Measurements from ENCODE around the gene SH2D3C.

SH2D3C gene

DNA sequence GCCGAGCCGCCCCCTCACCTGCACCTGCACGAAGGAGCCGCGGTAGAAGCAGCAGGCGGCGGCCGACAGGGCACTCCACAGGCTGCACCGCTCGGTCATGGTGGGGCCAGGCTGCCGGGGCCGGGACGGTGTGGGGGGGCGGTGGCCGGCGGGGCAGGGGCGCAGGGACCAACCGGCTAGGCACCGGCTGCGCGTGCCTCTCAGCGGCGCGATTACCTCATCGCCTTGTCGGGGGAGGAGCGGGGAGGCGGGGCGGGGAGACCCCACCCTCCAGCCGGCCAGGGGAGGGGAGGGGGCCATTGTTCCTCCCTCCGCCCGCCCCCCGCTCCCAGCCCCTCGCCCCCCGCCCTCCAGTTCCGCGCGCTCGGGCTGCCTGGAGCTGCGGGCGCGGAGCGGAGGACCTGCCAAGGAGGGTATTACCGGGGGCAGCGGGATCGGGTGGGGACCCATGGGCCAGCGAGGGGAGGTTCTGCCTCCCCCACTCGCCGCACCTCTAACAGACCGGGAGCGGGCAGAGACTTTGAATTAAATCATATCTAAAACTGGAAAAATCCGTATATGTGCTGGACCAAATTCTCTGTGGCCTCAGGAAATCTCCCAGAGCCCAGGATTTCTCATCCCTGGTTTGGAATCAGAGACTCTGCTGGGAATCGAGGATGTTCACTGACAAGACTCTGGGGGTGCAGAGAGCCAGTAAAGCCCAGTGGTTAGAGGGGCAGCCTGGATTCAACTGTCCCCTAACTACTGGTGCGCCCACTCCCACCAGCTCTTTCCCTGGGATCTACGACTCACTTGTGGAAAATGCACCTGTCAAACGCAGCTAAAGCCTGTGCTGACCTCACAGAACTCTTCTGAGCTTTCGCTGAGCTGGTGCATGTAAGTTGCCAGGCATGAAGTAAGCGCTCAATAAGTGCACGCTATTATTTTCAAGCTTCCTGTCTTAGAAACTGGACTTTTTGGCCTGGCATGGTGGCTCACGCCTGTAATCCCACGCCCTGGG, 23.1 kb downstream of the SH2D3C start:
- no peak overlapping the region for H3K4me3 Mint-ChIP-seq
- no peaks in the 10 kb centered on the region for H3K9me3 Mint-ChIP-seq
- H3K36me3 Mint-ChIP-seq (ENCODE audit: low read depth), result peaks cover 23% of the 10 kb centered on the region
- DNase-seq, result no peak
- peaks cover 4% of the 10 kb centered on the region for H3K4me1 Mint-ChIP-seq (ENCODE audit: low read depth)
- no peaks in the 10 kb centered on the region for H3K27me3 Mint-ChIP-seq
- no peak overlapping the region for H3K27ac Mint-ChIP-seq

DNA sequence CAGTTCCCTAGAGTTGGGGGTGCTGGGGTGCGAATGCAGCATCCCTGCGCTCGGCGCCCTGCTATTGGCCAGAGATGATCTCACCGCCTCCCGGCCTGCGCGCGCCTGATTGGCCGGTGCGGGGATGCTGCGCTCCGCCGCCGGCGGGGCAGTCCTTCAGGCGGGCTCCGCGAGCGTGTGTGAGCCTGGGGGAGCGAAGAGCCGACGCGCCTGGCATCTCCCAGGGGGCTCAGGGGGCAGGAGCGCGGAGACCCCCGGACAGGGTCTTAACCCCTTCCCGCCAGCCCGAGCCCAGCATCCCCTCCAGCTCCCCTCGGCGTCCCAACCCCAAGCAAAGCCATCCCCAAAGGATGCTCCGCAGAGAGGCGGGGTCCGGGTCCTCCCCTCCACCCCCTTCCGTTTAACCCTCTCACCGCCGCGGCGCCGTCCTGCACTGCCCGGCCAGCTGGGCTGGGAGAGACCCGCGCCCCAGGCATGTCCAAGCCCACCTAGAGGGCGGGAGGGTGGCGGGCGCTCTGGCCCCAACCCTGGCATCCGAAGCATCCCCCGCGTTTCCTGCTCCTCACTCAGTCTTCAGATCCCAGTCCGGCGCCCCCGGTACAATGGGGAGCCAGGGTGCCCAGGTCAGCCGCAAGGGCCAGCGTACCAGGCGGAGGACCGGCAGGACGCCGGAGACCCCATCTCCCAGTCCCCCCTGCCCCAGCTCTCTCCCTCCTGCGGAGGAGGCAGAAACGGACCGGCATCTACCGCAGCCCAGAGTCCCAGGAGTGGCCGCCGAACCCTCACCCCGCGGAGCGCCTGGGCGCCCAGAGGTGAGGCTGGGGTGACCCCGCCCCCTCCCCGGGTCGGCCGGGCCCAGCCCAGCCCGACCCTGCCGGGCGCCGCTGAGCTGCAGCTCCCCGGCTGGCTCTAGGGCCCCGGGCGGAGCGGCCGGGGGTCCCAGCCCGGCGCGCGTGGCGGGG, 24.1 kb downstream of the SH2D3C start:
- peaks cover 4% of the 10 kb centered on the region for H3K4me1 Mint-ChIP-seq (ENCODE audit: low read depth)
- H3K4me3 Mint-ChIP-seq, result no peak overlapping the region
- no peaks in the 10 kb centered on the region for H3K9me3 Mint-ChIP-seq
- H3K27me3 Mint-ChIP-seq, result no peaks in the 10 kb centered on the region
- DNase-seq, result no peak
- H3K27ac Mint-ChIP-seq, result no peak overlapping the region
- peaks cover 31% of the 10 kb centered on the region for H3K36me3 Mint-ChIP-seq (ENCODE audit: low read depth)

DNA sequence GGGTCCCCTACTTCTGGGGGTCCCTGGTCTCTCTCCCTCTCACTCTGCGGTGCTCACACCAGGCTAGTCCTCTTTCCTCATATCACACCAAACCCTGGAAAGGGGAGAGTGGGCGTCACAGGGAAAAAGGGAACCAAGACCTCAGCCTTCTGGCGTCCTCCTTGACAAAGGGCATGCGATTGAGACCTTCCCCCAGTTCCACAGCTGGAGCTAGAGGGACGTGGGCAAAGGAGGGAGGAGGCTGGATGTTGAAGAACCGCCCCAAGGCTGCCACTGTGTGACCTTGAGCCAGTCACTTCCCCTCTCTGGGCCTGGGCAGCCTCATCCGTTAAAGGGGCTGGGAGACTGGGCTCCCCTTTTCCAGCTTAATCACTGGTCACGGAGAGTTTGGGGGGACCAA, 24.8 kb downstream of the SH2D3C start:
- no peaks in the 10 kb centered on the region for H3K9me3 Mint-ChIP-seq
- no peak for DNase-seq
- H3K36me3 Mint-ChIP-seq (ENCODE audit: low read depth), result peaks cover 35% of the 10 kb centered on the region
- H3K27ac Mint-ChIP-seq, result no peak overlapping the region
- no peaks in the 10 kb centered on the region for H3K27me3 Mint-ChIP-seq
- peaks cover 2% of the 10 kb centered on the region for H3K4me1 Mint-ChIP-seq (ENCODE audit: low read depth)
- no peak overlapping the region for H3K4me3 Mint-ChIP-seq

DNA sequence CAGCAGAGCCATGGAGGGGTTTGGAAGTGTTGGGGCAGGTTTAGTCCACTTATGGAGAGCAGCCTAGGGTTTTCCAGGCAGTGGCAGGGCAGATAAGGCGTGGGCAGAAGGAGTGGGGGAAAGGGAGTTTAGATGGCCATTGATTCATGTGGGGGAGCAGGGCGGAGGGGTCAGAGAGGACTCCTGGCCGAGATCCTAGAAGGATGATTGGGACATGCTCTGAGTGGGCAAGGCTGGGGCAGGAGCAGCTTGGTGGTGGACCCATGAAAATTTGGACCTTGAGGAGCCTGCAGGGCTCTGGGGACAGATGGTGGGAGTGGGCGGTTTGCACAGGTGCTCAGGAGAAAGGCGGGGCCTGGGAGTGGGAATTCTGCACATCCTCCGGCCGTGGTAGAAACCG, 25.3 kb downstream of the SH2D3C start:
- peaks cover 37% of the 10 kb centered on the region for H3K36me3 Mint-ChIP-seq (ENCODE audit: low read depth)
- DNase-seq, result no peak
- peak overlapping the region; percentile 62 for H3K27ac Mint-ChIP-seq
- peaks cover 3% of the 10 kb centered on the region for H3K4me1 Mint-ChIP-seq (ENCODE audit: low read depth)
- H3K4me3 Mint-ChIP-seq, result no peak overlapping the region
- no peaks in the 10 kb centered on the region for H3K27me3 Mint-ChIP-seq
- H3K9me3 Mint-ChIP-seq, result no peaks in the 10 kb centered on the region

DNA sequence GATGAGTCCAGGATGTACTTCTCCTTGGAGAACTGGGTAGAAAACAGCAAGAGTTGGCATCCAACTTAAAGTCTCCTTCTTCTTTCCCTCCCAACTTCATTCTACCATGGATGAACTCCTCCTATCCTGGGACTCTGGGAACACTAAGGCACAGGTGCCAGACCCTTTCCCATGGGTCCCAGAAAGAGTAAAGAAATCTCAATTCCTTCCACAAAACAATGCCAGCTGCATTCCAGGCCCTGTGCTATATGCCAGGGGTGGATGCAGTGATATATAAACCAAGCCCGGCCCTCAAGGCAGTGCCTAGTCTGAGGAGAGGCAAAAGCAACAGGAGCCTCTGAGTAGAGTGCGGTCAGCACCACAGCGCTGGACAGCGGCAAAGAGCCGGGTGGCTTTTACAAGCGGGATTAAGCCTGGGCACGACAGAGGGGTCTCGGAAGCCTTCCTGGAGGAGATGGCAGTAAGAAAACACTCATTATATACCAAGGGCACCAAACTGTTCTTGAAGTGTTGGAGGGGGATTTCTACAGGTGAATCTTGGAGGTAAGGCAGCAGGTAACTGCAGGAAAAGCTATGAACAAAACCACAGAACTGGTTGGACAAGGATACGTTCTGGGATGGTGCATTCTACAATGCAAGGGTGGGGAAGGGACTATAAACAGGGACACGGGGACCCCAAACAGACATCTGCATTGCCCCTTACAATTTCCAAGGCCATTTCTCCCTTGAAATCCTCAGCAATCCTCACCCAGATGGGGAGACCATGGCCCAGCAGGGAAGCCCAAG, 27.0 kb downstream of the SH2D3C start:
- Mint-ChIP-seq H3K9me3 (no peaks in the 10 kb centered on the region), H3K4me1 (ENCODE audit: low read depth) (peaks cover 15% of the 10 kb centered on the region), H3K4me3 (no peak overlapping the region), H3K36me3 (ENCODE audit: low read depth) (peaks cover 48% of the 10 kb centered on the region), H3K27ac (no peak overlapping the region), H3K27me3 (no peaks in the 10 kb centered on the region)
- DNase-seq, result no peak

DNA sequence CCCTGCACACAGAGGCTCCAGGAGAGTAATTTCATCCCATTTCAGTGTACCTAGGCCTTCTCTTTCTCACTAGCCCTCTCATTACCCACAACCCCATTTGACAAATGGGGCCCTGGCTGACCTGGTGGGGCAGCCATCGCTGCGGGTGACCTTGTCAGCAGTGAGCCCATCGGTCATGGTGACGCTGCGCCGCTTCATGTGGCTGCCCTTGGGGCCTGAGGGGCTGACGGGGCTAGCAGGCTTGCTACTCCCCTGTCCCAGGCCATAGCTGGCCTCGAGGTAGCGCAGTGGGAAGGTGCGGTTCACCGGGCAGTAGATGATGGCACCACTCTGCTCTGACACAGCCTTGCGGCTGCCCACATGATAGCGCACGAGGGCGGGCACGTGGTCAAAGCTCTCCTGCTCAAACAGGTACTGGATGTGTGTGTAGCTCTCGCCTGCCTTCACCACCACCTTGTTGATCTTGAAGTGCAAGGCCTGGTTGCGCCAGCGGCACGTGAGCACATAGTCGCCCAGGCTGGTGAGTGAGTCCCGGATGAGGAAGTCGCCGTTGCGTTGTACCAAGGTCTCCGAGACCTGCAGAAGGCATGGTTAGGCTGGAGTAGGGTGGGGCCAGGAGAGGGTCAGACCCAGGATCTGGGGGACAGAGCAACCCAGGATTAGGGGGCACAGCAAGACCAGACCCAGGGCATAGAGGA, 29.2 kb downstream of the SH2D3C start:
- Mint-ChIP-seq H3K36me3 (ENCODE audit: low read depth) (peaks cover 60% of the 10 kb centered on the region), H3K4me3 (no peak overlapping the region), H3K9me3 (no peaks in the 10 kb centered on the region), H3K27ac (no peak overlapping the region), H3K27me3 (no peaks in the 10 kb centered on the region), H3K4me1 (ENCODE audit: low read depth) (peaks cover 15% of the 10 kb centered on the region)
- no peak for DNase-seq

DNA sequence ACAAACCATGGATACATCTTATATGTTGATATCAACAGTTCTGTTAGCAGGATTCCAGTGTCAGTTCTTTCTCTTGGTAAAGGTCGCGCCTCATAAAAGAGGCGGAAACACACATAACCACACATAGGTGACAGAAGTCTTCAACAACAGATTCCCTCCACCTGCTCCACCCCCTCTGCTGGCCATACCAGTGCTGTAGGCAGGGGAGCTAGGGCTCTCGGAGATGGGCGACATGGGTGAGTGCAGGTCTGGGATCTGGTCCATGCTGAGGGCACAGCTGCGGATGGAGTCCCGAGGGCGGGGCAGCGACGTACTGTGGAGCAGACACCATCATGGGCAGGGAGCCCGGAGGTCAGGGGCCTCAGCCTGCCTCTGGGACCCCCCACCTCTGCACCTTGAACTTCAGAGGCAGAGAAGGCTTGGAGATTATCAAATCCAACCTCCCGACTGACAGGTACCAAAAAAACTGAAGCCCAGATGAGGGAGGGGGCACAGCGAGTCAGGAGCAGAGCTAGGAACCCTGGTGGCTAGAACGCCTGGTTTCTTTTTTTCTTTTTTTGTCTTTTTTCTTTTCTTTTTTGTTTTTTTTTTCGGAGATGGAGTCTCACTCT, 31.4 kb downstream of the SH2D3C start:
- Mint-ChIP-seq H3K4me1 (ENCODE audit: low read depth) (peaks cover 13% of the 10 kb centered on the region), H3K9me3 (no peaks in the 10 kb centered on the region), H3K36me3 (ENCODE audit: low read depth) (peaks cover 68% of the 10 kb centered on the region), H3K27ac (peak overlapping the region; percentile 47), H3K4me3 (peak overlapping the region; percentile 10), H3K27me3 (no peaks in the 10 kb centered on the region)
- DNase-seq, result no peak

DNA sequence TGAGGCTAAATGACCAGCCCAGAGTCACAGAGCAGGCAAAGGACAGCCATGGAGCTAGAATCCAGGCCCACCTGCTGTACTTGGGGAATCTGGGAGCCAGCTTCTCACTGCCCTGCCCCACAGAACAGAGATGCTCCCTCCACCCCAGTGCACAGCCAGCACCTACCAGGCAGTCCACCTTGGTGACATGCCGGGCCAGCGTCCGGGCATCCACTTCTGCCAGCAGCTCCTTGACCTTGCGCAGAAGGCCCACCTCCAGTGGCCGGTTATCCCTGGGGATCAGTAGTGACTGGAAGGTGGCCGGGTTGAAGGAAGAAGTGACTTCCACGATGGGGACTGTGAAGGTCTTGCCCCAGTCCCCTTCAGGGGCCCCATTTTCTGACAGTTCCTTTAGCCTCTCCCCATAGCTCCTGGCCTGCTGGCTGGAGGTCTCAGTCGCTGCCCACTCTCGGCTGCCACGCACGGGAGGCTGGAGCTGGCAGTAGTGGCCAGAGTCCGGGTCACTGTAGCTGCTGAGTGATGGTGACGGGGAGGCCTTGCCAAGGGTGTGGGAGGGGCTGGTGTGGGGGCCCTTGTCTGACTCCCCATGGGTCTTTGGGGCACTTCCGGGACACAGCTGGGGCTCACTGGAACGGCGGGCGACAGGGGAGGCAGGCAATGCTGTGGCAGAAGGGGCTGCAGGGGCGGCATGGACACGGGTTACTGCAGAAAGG, 33.9 kb downstream of the SH2D3C start:
- Mint-ChIP-seq H3K4me3 (no peak overlapping the region), H3K36me3 (ENCODE audit: low read depth) (peaks cover 56% of the 10 kb centered on the region), H3K9me3 (no peaks in the 10 kb centered on the region), H3K27me3 (no peaks in the 10 kb centered on the region), H3K4me1 (ENCODE audit: low read depth) (peaks cover 13% of the 10 kb centered on the region), H3K27ac (no peak overlapping the region)
- no peak for DNase-seq

DNA sequence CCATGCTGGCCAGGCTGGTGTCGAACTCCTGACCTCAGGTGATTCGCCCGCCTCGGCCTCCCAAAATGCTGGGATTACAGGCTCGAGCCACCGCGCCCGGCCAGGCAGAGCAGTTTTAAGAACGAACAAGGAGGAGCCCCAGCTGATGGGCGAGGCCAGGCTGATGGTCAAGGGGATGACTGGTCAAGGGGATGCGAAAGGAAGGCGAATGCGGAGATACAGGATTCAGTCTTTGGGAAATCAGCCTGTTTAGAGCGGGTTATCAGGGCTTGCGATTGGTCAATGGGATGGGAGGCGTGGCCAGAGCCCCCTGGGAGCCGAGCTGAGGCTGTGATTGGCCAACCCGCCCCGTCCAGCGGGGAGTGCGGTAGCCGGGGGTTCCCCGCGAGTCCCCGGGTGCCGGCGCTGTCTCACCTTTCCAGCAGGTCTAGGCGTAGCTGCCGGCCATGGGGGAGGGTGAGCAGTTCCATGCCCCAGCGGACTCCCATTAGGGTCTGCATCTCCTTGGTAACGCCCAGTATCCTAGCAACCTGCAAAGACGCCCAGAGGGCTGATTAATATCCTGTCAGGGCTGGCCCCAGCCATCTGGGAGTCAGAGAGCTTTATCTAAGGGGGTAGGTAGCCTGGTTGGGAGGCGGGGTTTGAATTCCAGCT, 35.9 kb downstream of the SH2D3C start:
- no peaks in the 10 kb centered on the region for H3K9me3 Mint-ChIP-seq
- no peak overlapping the region for H3K4me3 Mint-ChIP-seq
- H3K27ac Mint-ChIP-seq, result no peak overlapping the region
- no peak for DNase-seq
- H3K36me3 Mint-ChIP-seq (ENCODE audit: low read depth), result peaks cover 54% of the 10 kb centered on the region
- H3K27me3 Mint-ChIP-seq, result no peaks in the 10 kb centered on the region
- peaks cover 6% of the 10 kb centered on the region for H3K4me1 Mint-ChIP-seq (ENCODE audit: low read depth)

DNA sequence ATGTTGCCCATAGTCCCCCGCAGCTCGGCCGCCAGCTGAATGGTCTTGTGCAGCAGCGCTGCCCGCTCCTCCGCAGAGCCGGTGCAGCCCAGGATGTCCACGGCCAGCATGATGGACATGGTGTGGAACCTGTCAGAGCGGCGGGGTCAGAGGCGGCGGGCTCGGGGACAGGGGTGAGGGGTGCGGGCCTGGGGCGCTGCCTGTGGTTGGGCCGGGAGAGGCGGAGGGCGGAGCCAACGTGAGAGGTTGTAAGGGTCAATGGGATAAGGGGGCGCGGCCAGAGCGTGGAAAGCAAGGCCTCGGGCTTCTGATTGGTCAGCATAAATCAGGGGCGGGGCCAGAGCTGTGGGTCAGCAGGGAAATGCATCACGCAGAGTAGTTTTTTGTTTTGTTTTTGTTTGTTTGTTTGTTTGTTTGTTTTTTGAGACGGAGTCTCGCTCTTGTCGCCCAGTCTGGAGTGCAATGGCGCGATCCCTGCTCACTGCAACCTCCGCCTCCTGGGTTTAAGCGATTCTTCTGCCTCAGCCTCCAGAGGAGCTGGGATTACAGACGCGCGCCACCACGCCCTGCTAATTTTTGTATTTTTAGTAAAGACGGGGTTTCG, 36.5 kb downstream of the SH2D3C start:
- no peak for DNase-seq
- no peak overlapping the region for H3K4me3 Mint-ChIP-seq
- H3K27me3 Mint-ChIP-seq, result no peaks in the 10 kb centered on the region
- peaks cover 49% of the 10 kb centered on the region for H3K36me3 Mint-ChIP-seq (ENCODE audit: low read depth)
- no peaks in the 10 kb centered on the region for H3K9me3 Mint-ChIP-seq
- no peak overlapping the region for H3K27ac Mint-ChIP-seq
- H3K4me1 Mint-ChIP-seq (ENCODE audit: low read depth), result peaks cover 4% of the 10 kb centered on the region

DNA sequence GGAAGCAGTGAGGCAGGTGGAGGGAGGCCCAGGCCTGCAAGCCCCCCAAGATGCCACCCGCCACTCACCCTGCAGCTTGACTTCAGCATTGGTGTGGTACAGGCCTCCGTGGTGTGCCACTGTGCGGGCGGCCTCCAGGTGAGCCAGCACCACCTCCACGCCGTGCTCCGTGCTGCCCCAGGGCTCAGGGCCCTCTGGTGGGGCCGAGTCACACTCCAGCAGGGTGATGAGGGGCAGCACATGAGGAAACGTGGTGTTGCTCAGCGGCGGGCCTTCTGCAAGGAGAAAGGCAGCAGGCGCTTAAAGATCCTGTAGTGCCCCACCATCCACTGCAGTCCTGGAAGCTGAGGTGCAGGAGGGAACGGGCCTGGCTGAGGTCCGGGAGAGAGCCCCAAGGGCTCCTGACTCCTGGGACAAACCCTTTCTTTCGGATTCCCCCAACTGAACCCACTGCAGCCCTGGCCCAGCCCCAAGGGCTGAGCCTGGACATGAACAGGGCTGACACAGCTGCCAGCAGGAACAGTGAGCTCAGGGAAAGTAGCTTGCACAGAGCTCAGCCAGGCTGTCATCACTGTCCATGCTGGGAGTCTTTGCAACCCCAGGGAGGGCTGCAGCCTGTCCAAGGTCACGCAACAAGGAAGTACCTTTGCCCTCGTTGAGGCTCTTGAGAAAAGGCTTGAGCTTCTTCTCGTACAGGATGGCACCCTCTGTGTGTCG, 38.7 kb downstream of the SH2D3C start:
- H3K27ac Mint-ChIP-seq, result no peak overlapping the region
- peaks cover 10% of the 10 kb centered on the region for H3K4me1 Mint-ChIP-seq (ENCODE audit: low read depth)
- H3K4me3 Mint-ChIP-seq, result no peak overlapping the region
- H3K9me3 Mint-ChIP-seq, result no peaks in the 10 kb centered on the region
- H3K27me3 Mint-ChIP-seq, result no peaks in the 10 kb centered on the region
- DNase-seq, result no peak
- peaks cover 34% of the 10 kb centered on the region for H3K36me3 Mint-ChIP-seq (ENCODE audit: low read depth)

DNA sequence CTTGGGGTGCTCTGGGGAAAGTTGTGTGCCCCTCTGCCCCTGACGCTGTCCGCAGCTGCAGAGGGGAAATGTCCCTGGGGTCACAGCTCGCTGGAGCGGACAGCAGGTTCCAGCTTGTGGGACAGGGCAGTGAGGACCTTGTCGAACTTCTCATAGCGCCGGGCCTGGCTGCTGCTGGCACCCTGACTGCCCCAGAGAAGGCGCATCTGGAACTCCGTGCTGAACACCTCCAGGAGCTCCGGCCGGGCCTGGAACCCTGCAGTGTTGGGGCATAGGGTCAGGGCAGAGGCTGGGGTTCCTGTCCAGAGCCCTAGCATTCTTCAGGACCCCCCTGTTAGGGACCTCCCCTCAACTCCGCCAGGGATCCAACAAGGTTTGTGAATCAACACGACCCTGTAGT, 39.8 kb downstream of the SH2D3C start:
- no peak for DNase-seq
- peaks cover 19% of the 10 kb centered on the region for H3K4me1 Mint-ChIP-seq (ENCODE audit: low read depth)
- no peaks in the 10 kb centered on the region for H3K27me3 Mint-ChIP-seq
- H3K36me3 Mint-ChIP-seq (ENCODE audit: low read depth), result peaks cover 31% of the 10 kb centered on the region
- H3K27ac Mint-ChIP-seq, result no peak overlapping the region
- no peaks in the 10 kb centered on the region for H3K9me3 Mint-ChIP-seq
- H3K4me3 Mint-ChIP-seq, result no peak overlapping the region

All from activated T-cell treated with anti-CD3 and anti-CD28 coated beads, Interleukin-2, amount 50 U/mL, for 24 hours (primary cell).